HepG2 (cell line): Measurements from ENCODE around the gene PTPRE.

Experiments
- DNMT1 ChIP-seq: sonication (generic); formaldehyde crosslinking; IDR thresholded peaks from 2 replicates; pipeline ENCODE4 v1.5.1; 2020; ENCODE audit warnings: mild to moderate bottlenecking, missing genetic modification reagents
- HNRNPH1 ChIP-seq: fragments of 200-400 bp; formaldehyde crosslinking; optimal IDR thresholded peaks from 2 replicates; pipeline ENCODE3; 2017; ENCODE audit warnings: mild to moderate bottlenecking, low read depth, low read length
- KLF9 ChIP-seq: IDR thresholded peaks from 2 replicates; pipeline ENCODE4 v1.6.1; 2016; ENCODE audit warnings: low read depth
- MXI1 ChIP-seq: IDR thresholded peaks from 3 replicates; pipeline ENCODE4 v1.6.1; 2012; ENCODE audit warnings: low read depth, low read length, inconsistent platforms, borderline replicate concordance
- POLR2AphosphoS5 ChIP-seq: IDR thresholded peaks from 2 replicates; pipeline ENCODE4 v1.6.1; 2012; ENCODE audit warnings: low read depth, low read length
- SOX5 ChIP-seq: IDR thresholded peaks from 2 replicates; pipeline ENCODE4 v1.6.1; 2016; ENCODE audit warnings: borderline replicate concordance
- YEATS4 ChIP-seq: sonication (generic); formaldehyde crosslinking; IDR thresholded peaks from 2 replicates; pipeline ENCODE4 v1.4.0; 2020; ENCODE audit warnings: missing genetic modification reagents, borderline replicate concordance
- ZMYM2 ChIP-seq: sonication (generic); formaldehyde crosslinking; IDR thresholded peaks from 2 replicates; pipeline ENCODE4 v1.8.0; 2022; ENCODE audit warnings: mild to moderate bottlenecking, missing genetic modification reagents
- ZNF296 ChIP-seq: sonication (generic); formaldehyde crosslinking; conservative IDR thresholded peaks from 2 replicates; pipeline ENCODE4 v1.5.0; 2020; ENCODE audit warnings: mild to moderate bottlenecking, missing genetic modification reagents
- ZNF547 ChIP-seq: sonication (generic); formaldehyde crosslinking; IDR thresholded peaks from 2 replicates; pipeline ENCODE4 v1.5.1; 2020; ENCODE audit warnings: mild to moderate bottlenecking, missing genetic modification reagents
- ZNF619 ChIP-seq: sonication (generic); formaldehyde crosslinking; IDR thresholded peaks from 2 replicates; pipeline ENCODE4 v1.4.0; 2020; ENCODE audit warnings: mild to moderate bottlenecking, missing genetic modification reagents
- TF ChIP-seq, protein P1 (sequence below): sonication (generic); formaldehyde crosslinking; IDR thresholded peaks from 2 replicates; pipeline ENCODE4 v1.5.0; 2020; ENCODE audit warnings: missing genetic modification reagents
- TF ChIP-seq, protein P2 (sequence below): sonication (generic); formaldehyde crosslinking; IDR thresholded peaks from 2 replicates; pipeline ENCODE4 v1.5.0; 2020; ENCODE audit warnings: mild to moderate bottlenecking, missing genetic modification reagents, moderate library complexity

DNA sequence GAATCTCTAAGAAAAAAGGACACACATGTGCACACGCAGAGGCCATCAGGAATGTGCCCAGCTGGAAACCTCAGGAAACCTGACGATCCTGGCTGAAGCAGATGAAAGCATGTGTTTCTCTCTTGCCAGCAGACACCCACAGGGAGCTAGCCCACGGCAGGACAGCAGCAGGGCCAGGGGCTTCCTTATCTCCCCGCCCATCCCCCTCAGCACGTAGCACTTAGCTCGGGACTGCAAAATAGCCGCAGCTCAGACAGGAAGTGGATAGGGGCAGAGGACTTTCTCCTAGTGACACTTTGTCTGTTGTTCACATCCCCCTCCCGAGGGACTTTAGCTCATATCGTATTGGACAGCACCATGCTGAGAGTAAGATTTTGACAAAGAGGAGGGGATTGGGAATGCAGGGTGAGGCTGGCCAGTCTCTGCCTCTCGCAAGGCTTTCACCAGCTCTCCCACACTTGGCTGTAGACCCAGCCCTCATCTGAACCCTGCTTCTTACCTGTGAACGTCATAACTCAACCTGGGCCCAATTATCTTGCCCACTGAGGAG, 155.5 kb downstream of the PTPRE start:
- TF ChIP-seq KLF9 (no peak), ZNF547 (no peak), ZNF619 (CRISPR knock-in tag) (no peak), ZMYM2 (CRISPR knock-in tag) (no peak), MXI1 (no peak), YEATS4 (no peak), ZNF296 (CRISPR knock-in tag) (no peak), DNMT1 (CRISPR knock-in tag) (no peak), SOX5 (CRISPR knock-in tag) (no peak), HNRNPH1 (no peak), POLR2AphosphoS5 (no peak)
- TF ChIP-seq, protein P1, sequence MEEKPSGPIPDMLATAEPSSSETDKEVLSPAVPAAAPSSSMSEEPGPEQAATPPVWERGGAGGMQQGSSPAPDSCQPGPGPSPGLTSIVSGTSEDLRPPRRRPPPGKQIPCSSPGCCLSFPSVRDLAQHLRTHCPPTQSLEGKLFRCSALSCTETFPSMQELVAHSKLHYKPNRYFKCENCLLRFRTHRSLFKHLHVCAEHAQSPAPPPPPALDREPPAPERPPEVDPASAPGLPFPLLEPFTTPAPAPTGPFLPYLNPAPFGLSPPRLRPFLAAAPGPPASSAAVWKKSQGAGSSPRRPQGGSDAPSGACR (CRISPR knock-in tag), result no peak
- TF ChIP-seq, protein P2, sequence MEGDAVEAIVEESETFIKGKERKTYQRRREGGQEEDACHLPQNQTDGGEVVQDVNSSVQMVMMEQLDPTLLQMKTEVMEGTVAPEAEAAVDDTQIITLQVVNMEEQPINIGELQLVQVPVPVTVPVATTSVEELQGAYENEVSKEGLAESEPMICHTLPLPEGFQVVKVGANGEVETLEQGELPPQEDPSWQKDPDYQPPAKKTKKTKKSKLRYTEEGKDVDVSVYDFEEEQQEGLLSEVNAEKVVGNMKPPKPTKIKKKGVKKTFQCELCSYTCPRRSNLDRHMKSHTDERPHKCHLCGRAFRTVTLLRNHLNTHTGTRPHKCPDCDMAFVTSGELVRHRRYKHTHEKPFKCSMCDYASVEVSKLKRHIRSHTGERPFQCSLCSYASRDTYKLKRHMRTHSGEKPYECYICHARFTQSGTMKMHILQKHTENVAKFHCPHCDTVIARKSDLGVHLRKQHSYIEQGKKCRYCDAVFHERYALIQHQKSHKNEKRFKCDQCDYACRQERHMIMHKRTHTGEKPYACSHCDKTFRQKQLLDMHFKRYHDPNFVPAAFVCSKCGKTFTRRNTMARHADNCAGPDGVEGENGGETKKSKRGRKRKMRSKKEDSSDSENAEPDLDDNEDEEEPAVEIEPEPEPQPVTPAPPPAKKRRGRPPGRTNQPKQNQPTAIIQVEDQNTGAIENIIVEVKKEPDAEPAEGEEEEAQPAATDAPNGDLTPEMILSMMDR (CRISPR knock-in tag), result no peak
